Endothelial cell of umbilical vein (primary cell): ENCODE results near the gene FBLIM1. TPM values are rescaled to one million over a fixed set of nuclear protein-coding genes. Genes with fewer than 3 reads are reported as not detected.

Experiments
- BruUV-seq: library from RNA; stranded (reverse); fragments of 400-500 nt; replicated peaks from 2 replicates; lab custom pipeline; 2021; lab: Mats Ljungman, UMichigan
- CTCF ChIA-PET: fragments of 300-600, 350-600 bp; sonication (Branson Sonifier 250); formaldehyde crosslinking; loops from one replicate; lab custom pipeline; 2021; ENCODE audit warnings: antibody characterized with exemption, inconsistent platforms; lab: Charles Lee
- POLR2A ChIA-PET: fragments of 300-600, 350-600 bp; sonication (Branson Sonifier 250); formaldehyde crosslinking; loops from one replicate; lab custom pipeline; 2021; ENCODE audit warnings: antibody characterized with exemption, inconsistent platforms; lab: Charles Lee
- DNase-seq: peaks from one replicate; pipeline ENCODE4 v3.0.0-alpha.2; 2011; ENCODE audit warnings: low read depth, low spot score
- FAIRE-seq: peaks from 2 replicates; lab custom pipeline; 2011; peaks lifted over from hg19 to GRCh38; lab: Jason Lieb, UNC
- H2AFZ ChIP-seq: 2 replicates; pipeline ENCODE4 v1.6.0; 2012; ENCODE audit warnings: low read depth, low read length, control low read depth, inconsistent platforms
- H3K27ac ChIP-seq: 2 replicates; pipeline ENCODE4 v1.5.1; 2011; ENCODE audit warnings: low read depth, mild to moderate bottlenecking, control low read depth, low read length, moderate library complexity; ENCODE audit not compliant: insufficient read depth
- H3K27me3 ChIP-seq, 2 experiments: 2 replicates each; pipeline versions ENCODE4 v1.6.0 to v1.6.1; 2011; ENCODE audit warnings: low read length in 2 of 2, mixed read lengths in 1 of 2; ENCODE audit not compliant: control insufficient read depth in 2 of 2, insufficient read depth in 2 of 2
- H3K36me3 ChIP-seq, 2 experiments: 2 replicates in 1 of 2; 3 replicates in 1 of 2; pipeline ENCODE4 v1.5.1; 2011; ENCODE audit warnings: low read length in 2 of 2, mild to moderate bottlenecking in 1 of 2, moderate library complexity in 1 of 2; ENCODE audit not compliant: control insufficient read depth in 2 of 2, insufficient read depth in 2 of 2; ENCODE audit errors: extremely low read depth in 1 of 2
- H3K4me1 ChIP-seq: 3 replicates; pipeline ENCODE4 v1.5.1; 2011; ENCODE audit warnings: mild to moderate bottlenecking, low read length; ENCODE audit not compliant: control insufficient read depth, insufficient read depth; ENCODE audit errors: extremely low read depth
- H3K4me2 ChIP-seq: 2 replicates; pipeline ENCODE4 v1.6.1; 2011; ENCODE audit warnings: low read length, control low read depth, mixed read lengths; ENCODE audit not compliant: insufficient read depth
- H3K4me3 ChIP-seq, 3 experiments: fragments of 200-600 bp in 1 of 3; sonication (generic), shearing (Covaris generic) in 1 of 3; replicated peaks in 1 of 3; 2 replicates each; pipeline ENCODE4 v1.5.1; 2011 to 2016; ENCODE audit warnings: control low read depth in 3 of 3, low read length in 3 of 3, mild to moderate bottlenecking in 2 of 3, inconsistent platforms in 1 of 3, low read depth in 1 of 3, moderate library complexity in 1 of 3; ENCODE audit not compliant: insufficient read depth in 1 of 3
- H3K79me2 ChIP-seq: 2 replicates; pipeline ENCODE4 v1.6.0; 2012; ENCODE audit warnings: low read length, inconsistent platforms; ENCODE audit not compliant: control insufficient read depth, insufficient read depth
- H3K9ac ChIP-seq: replicated peaks from 2 replicates; pipeline ENCODE3; 2011; ENCODE audit warnings: low read length, control low read depth; ENCODE audit not compliant: insufficient read depth; ENCODE audit errors: extremely low read depth
- H3K9me1 ChIP-seq: replicated peaks from 3 replicates; pipeline ENCODE4 v1.6.0; 2011; ENCODE audit warnings: mild to moderate bottlenecking, low read length; ENCODE audit not compliant: control insufficient read depth, insufficient read depth; ENCODE audit errors: extremely low read depth
- H3K9me3 ChIP-seq: replicated peaks from 2 replicates; pipeline ENCODE4 v1.5.1; 2012; ENCODE audit warnings: low read length, inconsistent platforms; ENCODE audit not compliant: control insufficient read depth, insufficient read depth
- H4K20me1 ChIP-seq: replicated peaks from 2 replicates; pipeline ENCODE3; 2011; ENCODE audit warnings: mild to moderate bottlenecking, low read length; ENCODE audit not compliant: control insufficient read depth, insufficient read depth; ENCODE audit errors: extremely low read depth
- EZH2 ChIP-seq: IDR thresholded peaks from 2 replicates; pipeline ENCODE4 v1.6.1; 2012; ENCODE audit warnings: borderline replicate concordance, low read depth, mild to moderate bottlenecking, moderate library complexity, low read length, inconsistent platforms; ENCODE audit not compliant: severe bottlenecking
- FOS ChIP-seq: IDR thresholded peaks from 2 replicates; pipeline ENCODE4 v1.6.1; 2011; ENCODE audit warnings: mild to moderate bottlenecking, low read length, moderate library complexity, borderline replicate concordance; ENCODE audit not compliant: insufficient read depth
- GATA2 ChIP-seq: IDR thresholded peaks from 2 replicates; pipeline ENCODE4 v1.7.0; 2011; ENCODE audit warnings: low read depth, mild to moderate bottlenecking, moderate library complexity, mixed read lengths, low read length; ENCODE audit not compliant: insufficient read length, insufficient read depth
- JUN ChIP-seq: IDR thresholded peaks from 2 replicates; pipeline ENCODE4 v1.6.1; 2011; ENCODE audit warnings: borderline replicate concordance, low read depth; ENCODE audit not compliant: insufficient read length, insufficient read depth
- MYC ChIP-seq: IDR thresholded peaks from one replicate; pipeline ENCODE4 v1.6.1; 2011; ENCODE audit warnings: mild to moderate bottlenecking, low read depth, low read length
- POLR2A ChIP-seq: IDR thresholded peaks from 2 replicates; pipeline ENCODE4 v1.6.1; 2012; ENCODE audit warnings: low read depth, mild to moderate bottlenecking, control low read depth, low read length
- POLR2AphosphoS5 ChIP-seq: IDR thresholded peaks from 2 replicates; pipeline ENCODE4 v1.6.1; 2012; ENCODE audit warnings: low read depth, mild to moderate bottlenecking, control low read depth, low read length, moderate library complexity; ENCODE audit not compliant: insufficient read depth
- dilution Hi-C: fragments of 300-500 bp; cut with MboI; formaldehyde crosslinking; loops from one replicate; pipeline ENCODE4 v1.15.0; 2019; ENCODE audit warnings: low sequenced_read_pairs; ENCODE audit not compliant: extremely low pct_ligation_motif_present
- intact Hi-C: fragments of 100-400 bp; cut with micrococcal nuclease; formaldehyde crosslinking; loops from one replicate; pipeline ENCODE4 v1.10.0; 2022
- polyA plus RNA-seq, 4 experiments: library from polyadenylated mRNA; depleted of rRNA in 3 of 4; stranded (reverse) in 3 of 4; unstranded in 1 of 4; fragments of >200 nt; gene quantifications; 2 replicates each; pipeline versions ENCODE4 v1.2.1 to v1.2.3, GENCODE V29; 2011 to 2012; ENCODE audit warnings: missing spikeins in 1 of 4
- total RNA-seq: library from RNA; stranded (reverse); gene quantifications from 2 replicates; pipeline ENCODE4 v1.2.3, GENCODE V29; 2021
- TF ChIP-seq, protein P1 (sequence below): IDR thresholded peaks from 2 replicates; pipeline ENCODE4 v1.6.1; 2011; ENCODE audit not compliant: insufficient read depth, insufficient read length
- TF ChIP-seq, protein P2 (sequence below), 2 donors: IDR thresholded peaks; 1 replicate in 1 of 2; 2 replicates in 1 of 2; pipeline ENCODE4 v1.5.1; 2011; ENCODE audit warnings: low read length in 2 of 2, mild to moderate bottlenecking in 2 of 2, moderate library complexity in 2 of 2, control low read depth in 1 of 2, inconsistent platforms in 1 of 2, low read depth in 1 of 2; ENCODE audit not compliant: insufficient read depth in 1 of 2; ENCODE audit errors: extremely low read depth in 1 of 2

The FBLIM1 gene
- total and polyA plus RNA-seq, 2 donors (not counting 3 experiments of a cell fraction or from before 2014, with no cell fraction given), result 363 to 414 TPM

DNA sequence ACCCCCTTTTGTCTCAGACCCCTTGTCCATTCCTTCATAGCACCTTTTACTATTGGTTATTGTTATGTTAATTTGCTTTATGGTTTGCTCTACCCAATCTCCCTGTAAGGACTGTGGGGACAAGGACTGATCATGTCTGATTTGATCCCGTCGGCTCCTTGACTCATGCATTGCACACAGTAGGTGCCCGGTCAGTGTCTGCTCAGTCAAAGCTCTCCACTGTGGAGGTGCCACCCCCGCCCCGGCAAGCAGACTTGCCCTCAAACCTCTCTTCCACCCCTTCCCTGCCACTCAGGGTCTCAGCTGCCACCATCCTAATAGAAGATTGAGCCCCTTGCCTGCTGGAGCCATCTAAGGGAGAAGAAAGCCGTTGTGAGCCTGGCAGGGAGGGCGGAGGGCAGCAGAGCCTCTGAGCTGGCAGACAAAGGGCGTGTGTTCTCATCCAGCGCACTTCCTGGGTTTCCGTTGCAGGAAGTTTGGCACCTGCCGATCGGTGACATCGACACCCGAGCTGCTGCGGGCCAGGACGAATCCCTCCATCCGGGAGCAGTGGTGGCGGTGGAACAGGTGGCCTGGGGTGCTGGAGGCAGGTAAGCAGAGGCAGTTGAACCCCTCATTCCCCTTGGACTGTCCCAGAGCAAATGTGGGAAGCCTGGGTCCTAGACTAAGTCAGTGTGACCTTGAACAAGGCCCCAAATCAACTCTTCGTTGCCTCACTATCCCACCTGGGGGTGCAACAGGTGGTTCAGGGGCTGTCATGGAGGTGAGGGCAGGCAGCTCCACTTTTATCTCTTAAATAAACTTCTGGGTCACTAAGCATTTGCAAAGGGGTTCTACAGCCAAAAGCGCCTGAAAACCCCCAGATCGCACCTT, 2.2 kb upstream of the FBLIM1 start:
- Histone ChIP-seq H3K4me3 (no peak overlapping the region), H4K20me1 (no peaks in the 10 kb centered on the region), H3K4me1 (peaks cover 31% of the 10 kb centered on the region), H3K9me3 (no peaks in the 10 kb centered on the region), H3K27me3 (no peaks in the 10 kb centered on the region), H3K9me1 (no peaks in the 10 kb centered on the region), H3K27ac (peak overlapping the region; percentile 73), H3K4me2 (peak overlapping the region; percentile 22), H2AFZ (peak overlapping the region; percentile 9), H3K9ac (peak overlapping the region; percentile 28), H3K79me2 (peaks cover 28% of the 10 kb centered on the region), H3K36me3 (no peaks in the 10 kb centered on the region)
- intact Hi-C loops (no loop called here), dilution Hi-C loops (no loop called here)
- DNase-seq, result peak; percentile 47
- TF ChIP-seq POLR2AphosphoS5 (peak; percentile 25), GATA2 (peak; percentile 22), POLR2A (no peak), FOS (peak; percentile 6)
- BruUV-seq, result no TSS peak
- ChIA-PET POLR2A (interaction anchor here (0.5 to 1.0 kb wide), 2 partner anchors 9 to 25 kb away, joined by 3 to 5 read pairs; no protein-coding TSS in a partner anchor), CTCF (interaction anchor here (0.7 to 2.2 kb wide), 3 partner anchors 9 to 15 kb away, joined by 3 to 15 read pairs (median 3); no protein-coding TSS in a partner anchor)
- FAIRE-seq, result peak; percentile 79

DNA sequence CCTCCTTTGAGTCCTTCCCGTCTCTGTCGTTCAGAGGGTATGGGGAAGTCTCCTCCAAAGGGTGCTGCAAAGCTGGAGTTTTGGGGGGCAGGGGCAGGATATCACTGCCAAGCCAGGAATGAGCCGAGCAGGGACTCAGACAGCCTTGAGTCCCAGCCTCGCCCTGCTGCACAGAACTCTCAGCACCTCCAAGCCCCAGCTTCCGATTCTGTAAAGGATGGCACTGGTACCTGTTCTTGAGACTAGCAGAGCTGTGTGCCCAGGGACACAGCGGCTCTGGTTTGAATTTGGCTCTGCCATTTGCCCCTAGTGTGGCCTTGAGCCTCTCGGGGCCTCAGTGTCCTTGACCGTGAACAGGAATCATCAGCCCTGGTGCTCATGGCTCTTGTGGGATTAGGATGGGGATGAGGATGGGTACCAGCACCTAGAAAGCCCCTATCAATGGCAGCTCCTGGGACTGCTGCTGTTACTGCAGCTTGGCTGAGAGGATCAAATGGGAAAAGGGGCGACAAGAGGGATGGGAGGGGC, 1.5 kb upstream of the FBLIM1 start:
- intact Hi-C loops (no loop called here), dilution Hi-C loops (no loop called here)
- ChIA-PET POLR2A (interaction anchor here (0.5 to 1.0 kb wide), 3 partner anchors 9 to 16 kb away, joined by 3 read pairs; no protein-coding TSS in a partner anchor), CTCF (interaction anchor here (0.7 to 2.2 kb wide), 2 partner anchors 13 to 16 kb away, joined by 3 to 15 read pairs; no protein-coding TSS in a partner anchor)
- peak overlapping the region; percentile 62 for H3K4me2 ChIP-seq
- BruUV-seq, result no TSS peak
- no peak overlapping the region for H2AFZ ChIP-seq
- TF ChIP-seq POLR2AphosphoS5 (no peak), MYC (no peak), GATA2 (no peak), FOS (no peak), EZH2 (no peak), JUN (no peak), POLR2A (no peak)
- TF ChIP-seq, protein P1, sequence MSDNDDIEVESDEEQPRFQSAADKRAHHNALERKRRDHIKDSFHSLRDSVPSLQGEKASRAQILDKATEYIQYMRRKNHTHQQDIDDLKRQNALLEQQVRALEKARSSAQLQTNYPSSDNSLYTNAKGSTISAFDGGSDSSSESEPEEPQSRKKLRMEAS, result no peak
- TF ChIP-seq, protein P2, sequence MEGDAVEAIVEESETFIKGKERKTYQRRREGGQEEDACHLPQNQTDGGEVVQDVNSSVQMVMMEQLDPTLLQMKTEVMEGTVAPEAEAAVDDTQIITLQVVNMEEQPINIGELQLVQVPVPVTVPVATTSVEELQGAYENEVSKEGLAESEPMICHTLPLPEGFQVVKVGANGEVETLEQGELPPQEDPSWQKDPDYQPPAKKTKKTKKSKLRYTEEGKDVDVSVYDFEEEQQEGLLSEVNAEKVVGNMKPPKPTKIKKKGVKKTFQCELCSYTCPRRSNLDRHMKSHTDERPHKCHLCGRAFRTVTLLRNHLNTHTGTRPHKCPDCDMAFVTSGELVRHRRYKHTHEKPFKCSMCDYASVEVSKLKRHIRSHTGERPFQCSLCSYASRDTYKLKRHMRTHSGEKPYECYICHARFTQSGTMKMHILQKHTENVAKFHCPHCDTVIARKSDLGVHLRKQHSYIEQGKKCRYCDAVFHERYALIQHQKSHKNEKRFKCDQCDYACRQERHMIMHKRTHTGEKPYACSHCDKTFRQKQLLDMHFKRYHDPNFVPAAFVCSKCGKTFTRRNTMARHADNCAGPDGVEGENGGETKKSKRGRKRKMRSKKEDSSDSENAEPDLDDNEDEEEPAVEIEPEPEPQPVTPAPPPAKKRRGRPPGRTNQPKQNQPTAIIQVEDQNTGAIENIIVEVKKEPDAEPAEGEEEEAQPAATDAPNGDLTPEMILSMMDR (IDR thresholded peaks at IDR 0.05; ENCODE audit: extremely low read depth in 1 of 2, insufficient read depth in 1 of 2, low read depth in 1 of 2, low read length in 2 of 2), result no peak
- no peaks in the 10 kb centered on the region for H4K20me1 ChIP-seq
- H3K79me2 ChIP-seq, result peaks cover 35% of the 10 kb centered on the region
- no peaks in the 10 kb centered on the region for H3K9me3 ChIP-seq
- H3K9ac ChIP-seq, result peak overlapping the region; percentile 21
- DNase-seq (no peak), FAIRE-seq (no peak)
- H3K27ac ChIP-seq, result peak overlapping the region; percentile 73
- peaks cover 38% of the 10 kb centered on the region for H3K4me1 ChIP-seq
- no peaks in the 10 kb centered on the region for H3K9me1 ChIP-seq
- no peaks in the 10 kb centered on the region for H3K27me3 ChIP-seq
- no peaks in the 10 kb centered on the region for H3K36me3 ChIP-seq
- H3K4me3 ChIP-seq, result no peak overlapping the region
